ENCODE results near the gene LRIG2.
"Not testable (repeated sequence)": the region's sequence is repeated elsewhere in the genome, so short reads cannot be mapped to it uniquely, and the experiment has no call there.

DNA sequence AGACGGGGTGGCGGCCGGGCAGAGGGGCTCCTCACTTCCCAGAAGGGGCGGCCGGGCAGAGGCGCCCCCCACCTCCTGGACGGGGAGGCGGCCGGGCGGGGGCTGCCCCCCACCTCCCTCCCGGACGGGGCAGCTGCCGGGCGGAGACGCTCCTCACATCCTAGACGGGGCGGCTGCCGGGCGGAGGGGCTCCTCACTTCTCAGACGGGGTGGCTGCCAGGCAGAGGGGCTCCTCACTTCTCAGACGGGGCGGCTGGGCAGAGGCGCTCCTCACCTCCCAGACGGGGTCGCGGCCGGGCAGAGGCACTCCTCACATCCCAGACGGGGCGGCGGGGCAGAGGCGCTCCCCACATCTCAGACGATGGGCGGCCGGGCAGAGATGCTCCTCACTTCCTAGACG is 9.5 kb upstream of the LRIG2 start:
- not testable (repeated sequence) for TF ChIP-seq CTCF (IDR thresholded peaks at IDR 0.05; ENCODE audit: insufficient read depth, low read length, poor library complexity, severe bottlenecking); EZH2phosphoT487 (conservative IDR thresholded peaks at IDR 0.05; ENCODE audit: low read length)
